Neural cell (in vitro differentiated cells): Measurements from ENCODE around the gene TEX261.

Source experiments
- CTCF ChIP-seq: fragments of 450-650 bp; IDR thresholded peaks from 2 replicates; pipeline ENCODE4 v1.5.1; 2014; ENCODE audit warnings: antibody characterized with exemption, mild to moderate bottlenecking, moderate library complexity; ENCODE audit not compliant: poor library complexity, severe bottlenecking
- EP300 ChIP-seq: fragments of 450-650 bp; conservative IDR thresholded peaks from 2 replicates; pipeline ENCODE4 v1.6.1; 2014; ENCODE audit warnings: antibody characterized with exemption, mild to moderate bottlenecking, moderate library complexity; ENCODE audit not compliant: poor library complexity, severe bottlenecking
- EZH2 ChIP-seq: fragments of 200-600, 300-800 bp; shearing (Covaris generic), sonication (generic); IDR thresholded peaks from 2 replicates; pipeline ENCODE4 v1.6.1; 2014; ENCODE audit warnings: antibody characterized with exemption, low read length, borderline replicate concordance, mild to moderate bottlenecking; ENCODE audit not compliant: insufficient read depth, poor library complexity, severe bottlenecking
- MXI1 ChIP-seq: fragments of 450-650 bp; conservative IDR thresholded peaks from 2 replicates; pipeline ENCODE4 v1.6.1; 2014; ENCODE audit warnings: antibody characterized with exemption, mild to moderate bottlenecking; ENCODE audit not compliant: poor library complexity, severe bottlenecking
- POLR2AphosphoS5 ChIP-seq: IDR thresholded peaks from 2 replicates; pipeline ENCODE4 v1.6.1; 2012
- RAD21 ChIP-seq: fragments of 450-650 bp; conservative IDR thresholded peaks from 2 replicates; pipeline ENCODE4 v1.6.1; 2014; ENCODE audit warnings: antibody characterized with exemption, mild to moderate bottlenecking, moderate library complexity
- REST ChIP-seq: IDR thresholded peaks from 2 replicates; pipeline ENCODE4 v1.6.1; 2012; ENCODE audit warnings: borderline replicate concordance
- SMC3 ChIP-seq: fragments of 450-650 bp; conservative IDR thresholded peaks from 2 replicates; pipeline ENCODE4 v1.6.1; 2014; ENCODE audit warnings: antibody characterized with exemption, mild to moderate bottlenecking, moderate library complexity; ENCODE audit not compliant: poor library complexity
- TAF1 ChIP-seq: IDR thresholded peaks from 2 replicates; pipeline ENCODE4 v1.6.1; 2012; ENCODE audit warnings: low read depth

- TF ChIP-seq CTCF (no peak), RAD21 (no peak), EP300 (no peak), POLR2AphosphoS5 (no peak), EZH2 (no peak), MXI1 (no peak), REST (no peak), TAF1 (no peak), SMC3 (no peak)
Measured at GRCh38 chr2:70936979-70937811, 57.5 kb downstream of the TEX261 start.
